Gastroesophageal sphincter (tissue), 3 donors: ENCODE data around the gene HES3.

Source experiments
- POLR2A ChIP-seq, 2 donors: fragments of 450-650 bp; IDR thresholded peaks; one replicate each; pipeline ENCODE4 v1.6.1; 2017; ENCODE audit warnings: antibody characterized with exemption in 2 of 2, mild to moderate bottlenecking in 2 of 2, moderate library complexity in 1 of 2
- TF ChIP-seq, protein P1 (sequence below), 4 experiments: fragments of 200-600 bp in 2 of 4; fragments of 450-650 bp in 2 of 4; sonication (generic) in 1 of 4; IDR thresholded peaks; one replicate each; pipeline ENCODE4 v1.5.1; 2017 to 2019; ENCODE audit warnings: antibody characterized with exemption in 4 of 4, mild to moderate bottlenecking in 2 of 4, moderate library complexity in 2 of 4

DNA sequence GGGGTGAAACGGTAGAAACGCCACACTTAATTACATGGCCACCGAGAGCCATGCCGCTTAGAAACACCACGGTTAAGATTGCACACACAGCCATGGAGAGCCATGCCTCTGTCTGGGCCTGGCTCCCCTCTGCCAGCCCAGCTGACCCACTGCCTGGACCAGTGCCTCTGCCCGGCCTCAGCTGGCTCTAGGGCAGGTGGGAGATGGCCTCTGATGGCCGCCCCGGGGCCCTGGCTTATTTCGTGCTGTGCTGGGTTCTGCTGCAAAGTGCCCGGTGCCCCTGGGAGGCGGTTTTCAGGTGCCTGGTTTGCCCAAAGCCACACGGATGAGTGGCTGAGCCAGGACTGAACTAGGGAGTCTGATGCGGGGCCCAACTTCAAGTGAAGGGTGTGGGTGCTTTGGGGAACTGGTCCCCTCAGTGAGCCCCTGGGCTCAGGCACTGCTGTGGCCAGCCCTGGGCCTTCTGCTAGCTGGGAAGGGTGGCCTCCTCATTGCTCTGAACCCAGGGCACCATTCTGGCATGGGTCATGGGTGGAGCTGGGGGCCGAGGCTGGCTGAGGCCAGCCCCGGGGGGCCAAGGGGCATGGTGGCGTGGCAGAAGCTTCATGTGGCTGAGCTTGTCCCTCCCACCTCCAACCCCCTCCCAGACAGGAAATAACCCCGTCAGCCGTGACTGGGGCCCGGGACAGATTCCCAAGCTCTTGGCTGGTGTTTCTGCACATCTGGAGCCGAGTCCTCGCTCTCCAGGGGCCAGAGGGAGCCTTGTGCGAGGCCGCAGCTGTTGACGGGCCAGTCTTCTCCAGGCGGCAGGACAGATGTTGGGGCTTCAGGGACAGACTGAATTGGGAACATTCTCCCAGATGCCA lies 18.8 kb downstream of the HES3 start:
- TF ChIP-seq, protein P1, sequence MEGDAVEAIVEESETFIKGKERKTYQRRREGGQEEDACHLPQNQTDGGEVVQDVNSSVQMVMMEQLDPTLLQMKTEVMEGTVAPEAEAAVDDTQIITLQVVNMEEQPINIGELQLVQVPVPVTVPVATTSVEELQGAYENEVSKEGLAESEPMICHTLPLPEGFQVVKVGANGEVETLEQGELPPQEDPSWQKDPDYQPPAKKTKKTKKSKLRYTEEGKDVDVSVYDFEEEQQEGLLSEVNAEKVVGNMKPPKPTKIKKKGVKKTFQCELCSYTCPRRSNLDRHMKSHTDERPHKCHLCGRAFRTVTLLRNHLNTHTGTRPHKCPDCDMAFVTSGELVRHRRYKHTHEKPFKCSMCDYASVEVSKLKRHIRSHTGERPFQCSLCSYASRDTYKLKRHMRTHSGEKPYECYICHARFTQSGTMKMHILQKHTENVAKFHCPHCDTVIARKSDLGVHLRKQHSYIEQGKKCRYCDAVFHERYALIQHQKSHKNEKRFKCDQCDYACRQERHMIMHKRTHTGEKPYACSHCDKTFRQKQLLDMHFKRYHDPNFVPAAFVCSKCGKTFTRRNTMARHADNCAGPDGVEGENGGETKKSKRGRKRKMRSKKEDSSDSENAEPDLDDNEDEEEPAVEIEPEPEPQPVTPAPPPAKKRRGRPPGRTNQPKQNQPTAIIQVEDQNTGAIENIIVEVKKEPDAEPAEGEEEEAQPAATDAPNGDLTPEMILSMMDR (IDR thresholded peaks at IDR 0.05), result no peak
- no peak for TF ChIP-seq POLR2A (IDR thresholded peaks at IDR 0.05)
